Endodermal cell (in vitro differentiated cells): Measurements from ENCODE around the gene PRDM13. TPM values are rescaled to one million over a fixed set of nuclear protein-coding genes. Genes with fewer than 3 reads are reported as not detected.
"Not testable (repeated sequence)": the region's sequence is repeated elsewhere in the genome, so short reads cannot be mapped to it uniquely, and the experiment has no call there.

Experiments used
- DNase-seq: peaks from one replicate; pipeline ENCODE4 v3.0.0-alpha.2; 2017
- H3K27ac ChIP-seq: 2 replicates; pipeline ENCODE4 v1.5.1; 2013; ENCODE audit warnings: mild to moderate bottlenecking, low read depth, low read length, moderate library complexity
- H3K27me3 ChIP-seq: 2 replicates; pipeline ENCODE4 v1.6.1; 2013; ENCODE audit warnings: mild to moderate bottlenecking, low read length, moderate library complexity; ENCODE audit not compliant: insufficient read depth, control insufficient read depth, poor library complexity, severe bottlenecking
- H3K36me3 ChIP-seq: 2 replicates; pipeline ENCODE4 v1.7.0; 2013; ENCODE audit warnings: mild to moderate bottlenecking, low read length, moderate library complexity; ENCODE audit not compliant: control insufficient read depth, insufficient read depth
- H3K4me1 ChIP-seq: one replicate; pipeline ENCODE4 v1.7.0; 2013; ENCODE audit warnings: low read length; ENCODE audit not compliant: control insufficient read depth, insufficient read depth
- H3K4me3 ChIP-seq: 2 replicates; pipeline ENCODE4 v1.5.1; 2013; ENCODE audit warnings: mild to moderate bottlenecking, low read length, moderate library complexity
- H3K9ac ChIP-seq: 2 replicates; pipeline ENCODE4 v1.6.1; 2013; ENCODE audit warnings: mild to moderate bottlenecking, low read length, moderate library complexity; ENCODE audit not compliant: poor library complexity, severe bottlenecking; ENCODE audit errors: extremely low read depth
- H3K9me3 ChIP-seq: 2 replicates; pipeline ENCODE4 v1.6.1; 2013; ENCODE audit warnings: mild to moderate bottlenecking, low read length, moderate library complexity; ENCODE audit not compliant: control insufficient read depth
- H3K27ac Mint-ChIP-seq: 2 replicates; pipeline ENCODE4 v1.8.0; 2020; ENCODE audit warnings: mixed read lengths
- H3K27me3 Mint-ChIP-seq: 2 replicates; pipeline ENCODE4 v1.8.0; 2021; ENCODE audit warnings: mild to moderate bottlenecking, mixed read lengths; ENCODE audit not compliant: insufficient read depth
- H3K36me3 Mint-ChIP-seq: 2 replicates; pipeline ENCODE4 v1.8.0; 2020; ENCODE audit warnings: low read depth, mixed read lengths
- H3K4me1 Mint-ChIP-seq: 2 replicates; pipeline ENCODE4 v1.8.0; 2020; ENCODE audit warnings: mixed read lengths
- H3K4me3 Mint-ChIP-seq: 2 replicates; pipeline ENCODE4 v1.8.0; 2020; ENCODE audit warnings: mild to moderate bottlenecking, moderate library complexity, mixed read lengths
- H3K9me3 Mint-ChIP-seq: 2 replicates; pipeline ENCODE4 v1.8.0; 2020; ENCODE audit warnings: mild to moderate bottlenecking, mixed read lengths
- CTCF ChIP-seq: fragments of 200-600 bp; sonication (generic); conservative IDR thresholded peaks from 2 replicates; pipeline ENCODE4 v1.5.0; 2021; ENCODE audit warnings: antibody characterized with exemption, mild to moderate bottlenecking
- WGBS, 2 experiments: methylation state at CpG; one replicate each; pipeline versions ENCODE4 v1.1.5 to v1.1.7; 2013; ENCODE audit warnings: missing lambda C conversion rate in 2 of 2, mixed read lengths in 1 of 2; ENCODE audit not compliant: insufficient coverage in 1 of 2, insufficient read length in 1 of 2; 5-methylcytosine and 5-hydroxymethylcytosine counted together
- total RNA-seq, 2 donors: library from RNA; stranded (reverse); fragmentation: NEBNext Ultra II Directional in 1 of 2; extraction: Animal tissue kit (Norgen Biotek cat#: 25700) in 1 of 2; gene quantifications; 2 replicates in 1 of 2; 3 replicates in 1 of 2; pipeline ENCODE4 v1.2.1, GENCODE V29; 2021

The PRDM13 gene
- total RNA-seq, 2 donors from 2014 or later, result 0.09 TPM; not detected in 1

GRCh38 chr6:99618649-99619408 is 12.2 kb downstream of the PRDM13 start:
- H3K4me3 ChIP-seq, result peak overlapping the region; percentile 38
- no peaks in the 10 kb centered on the region for H3K4me1 ChIP-seq
- peaks cover 99% of the 10 kb centered on the region for H3K27me3 Mint-ChIP-seq
- peak; percentile 88 for DNase-seq
- peaks cover 14% of the 10 kb centered on the region for H3K9me3 ChIP-seq
- no peaks in the 10 kb centered on the region for H3K36me3 ChIP-seq
- no peak for TF ChIP-seq CTCF
- WGBS, 2 experiments, result 6 to 10% methylated on average over 12 to 65 of the region's 65 CpGs
- no peak overlapping the region for H3K27ac ChIP-seq
- no peaks in the 10 kb centered on the region for H3K36me3 Mint-ChIP-seq
- H3K9ac ChIP-seq, result no peak overlapping the region
- peaks cover 96% of the 10 kb centered on the region for H3K27me3 ChIP-seq
- H3K27ac Mint-ChIP-seq, result no peak overlapping the region
- H3K4me3 Mint-ChIP-seq, result peak overlapping the region; percentile 28
- peaks cover 7% of the 10 kb centered on the region for H3K4me1 Mint-ChIP-seq
- H3K9me3 Mint-ChIP-seq, result peaks cover 13% of the 10 kb centered on the region

GRCh38 chr6:99619409-99619762 is 12.8 kb downstream of the PRDM13 start:
- peak overlapping the region; percentile 38 for H3K4me3 ChIP-seq
- H3K9me3 ChIP-seq, result peaks cover 14% of the 10 kb centered on the region
- no peaks in the 10 kb centered on the region for H3K36me3 ChIP-seq
- H3K9ac ChIP-seq, result no peak overlapping the region
- WGBS, 2 experiments, result 13 to 29% methylated on average over 2 to 5 of the region's 5 CpGs
- peaks cover 13% of the 10 kb centered on the region for H3K9me3 Mint-ChIP-seq
- no peak overlapping the region for H3K27ac ChIP-seq
- H3K4me1 Mint-ChIP-seq, result peaks cover 6% of the 10 kb centered on the region
- no peak overlapping the region for H3K27ac Mint-ChIP-seq
- no peak overlapping the region for H3K4me3 Mint-ChIP-seq
- no peaks in the 10 kb centered on the region for H3K4me1 ChIP-seq
- peaks cover 94% of the 10 kb centered on the region for H3K27me3 ChIP-seq
- H3K27me3 Mint-ChIP-seq, result peaks cover 99% of the 10 kb centered on the region
- H3K36me3 Mint-ChIP-seq, result no peaks in the 10 kb centered on the region
- TF ChIP-seq CTCF, result no peak
- no peak for DNase-seq

- H3K4me3 ChIP-seq, H3K27ac ChIP-seq, H3K4me1 Mint-ChIP-seq, H3K27ac Mint-ChIP-seq, H3K9ac ChIP-seq, H3K36me3 ChIP-seq, H3K4me3 Mint-ChIP-seq, H3K4me1 ChIP-seq, DNase-seq, H3K36me3 Mint-ChIP-seq: not testable (repeated sequence)
- WGBS, 2 experiments, result 85 to 87% methylated on average over 2 of the region's 2 CpGs
- peaks cover 12% of the 10 kb centered on the region for H3K9me3 Mint-ChIP-seq
- peaks cover 88% of the 10 kb centered on the region for H3K27me3 Mint-ChIP-seq
- Histone ChIP-seq H3K9me3 (peaks cover 14% of the 10 kb centered on the region), H3K27me3 (peaks cover 70% of the 10 kb centered on the region)
These were observed 15.4 kb downstream of the PRDM13 start for GRCh38 chr6:99622044-99622443.
